NCI-H82 treated with DMSO at 0.1 percent for 48 hours (cell line): ENCODE data around the gene EFCAB6.

Experiments used
- DNase-seq: peaks from one replicate; lab custom pipeline; 2025; ENCODE audit not compliant: unreplicated experiment; lab: John Stamatoyannopoulos, UW

EFCAB6 gene

DNA sequence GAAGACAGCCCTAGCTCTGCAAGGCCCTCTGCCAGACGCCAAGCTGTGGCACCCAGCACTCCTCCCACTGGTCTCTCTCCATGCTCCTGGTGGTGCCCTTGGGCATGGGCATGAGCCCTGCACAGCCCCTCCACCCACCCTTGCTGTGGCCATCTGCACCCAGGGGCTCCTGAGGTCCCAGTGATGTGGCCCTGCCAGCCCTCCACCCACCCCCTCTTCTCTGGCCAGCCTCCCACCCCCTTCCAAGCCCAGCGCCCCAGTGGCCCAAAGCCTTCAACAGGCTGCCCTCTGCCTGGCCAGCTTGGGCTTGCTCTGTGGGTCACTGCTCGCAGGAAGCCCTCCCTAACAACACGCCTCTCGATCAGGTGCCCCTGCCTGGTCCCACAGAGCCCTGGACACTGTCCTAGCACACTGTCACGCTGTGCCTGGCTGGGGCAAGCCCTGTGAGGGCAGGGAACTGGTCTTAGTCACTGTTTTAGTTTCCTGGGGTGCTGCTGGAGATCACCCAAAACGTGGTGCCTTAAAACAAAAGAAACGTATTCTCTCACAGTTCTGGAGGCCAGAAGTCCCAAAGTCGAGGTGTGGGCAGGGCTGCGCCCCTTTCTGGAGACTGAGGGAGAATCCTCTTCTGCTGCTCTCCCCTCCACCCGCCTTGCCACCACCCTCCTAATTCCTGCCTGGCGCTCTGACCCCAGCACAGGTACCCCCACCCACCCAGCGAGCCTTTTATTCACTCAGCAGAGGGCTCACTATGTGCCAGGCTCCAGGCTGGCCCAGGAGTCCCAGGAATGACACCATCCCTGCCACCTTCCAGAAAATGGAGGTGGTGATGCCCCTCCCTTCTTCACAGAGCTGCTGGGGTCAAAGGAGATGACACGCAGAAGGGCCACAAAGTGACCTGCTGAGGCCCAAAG lies 35.5 kb upstream of the EFCAB6 start:
- no peak for DNase-seq

DNA sequence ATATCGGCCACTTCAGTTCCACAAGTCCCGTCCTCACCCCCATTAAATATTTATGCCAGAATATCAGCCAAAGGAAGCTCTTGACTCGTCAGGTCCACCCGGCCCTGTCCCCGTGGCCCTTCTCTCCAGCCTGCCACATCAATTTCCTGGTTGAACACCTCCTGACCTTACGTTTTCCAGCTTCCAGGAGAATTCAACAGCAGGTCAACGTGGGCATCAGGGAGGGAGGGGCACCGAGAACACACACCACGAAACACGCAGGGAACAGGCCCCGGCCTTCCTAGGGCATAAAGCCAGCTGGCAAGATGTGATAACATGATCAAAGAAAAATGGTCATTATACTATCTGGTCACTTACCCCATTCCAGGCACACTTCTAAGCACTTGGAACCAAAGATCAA lies 34.9 kb upstream of the EFCAB6 start:
- DNase-seq, result no peak

- no peak for DNase-seq
These were observed 33.9 kb upstream of the EFCAB6 start for GRCh38 chr22:43845981-43846380.

DNA sequence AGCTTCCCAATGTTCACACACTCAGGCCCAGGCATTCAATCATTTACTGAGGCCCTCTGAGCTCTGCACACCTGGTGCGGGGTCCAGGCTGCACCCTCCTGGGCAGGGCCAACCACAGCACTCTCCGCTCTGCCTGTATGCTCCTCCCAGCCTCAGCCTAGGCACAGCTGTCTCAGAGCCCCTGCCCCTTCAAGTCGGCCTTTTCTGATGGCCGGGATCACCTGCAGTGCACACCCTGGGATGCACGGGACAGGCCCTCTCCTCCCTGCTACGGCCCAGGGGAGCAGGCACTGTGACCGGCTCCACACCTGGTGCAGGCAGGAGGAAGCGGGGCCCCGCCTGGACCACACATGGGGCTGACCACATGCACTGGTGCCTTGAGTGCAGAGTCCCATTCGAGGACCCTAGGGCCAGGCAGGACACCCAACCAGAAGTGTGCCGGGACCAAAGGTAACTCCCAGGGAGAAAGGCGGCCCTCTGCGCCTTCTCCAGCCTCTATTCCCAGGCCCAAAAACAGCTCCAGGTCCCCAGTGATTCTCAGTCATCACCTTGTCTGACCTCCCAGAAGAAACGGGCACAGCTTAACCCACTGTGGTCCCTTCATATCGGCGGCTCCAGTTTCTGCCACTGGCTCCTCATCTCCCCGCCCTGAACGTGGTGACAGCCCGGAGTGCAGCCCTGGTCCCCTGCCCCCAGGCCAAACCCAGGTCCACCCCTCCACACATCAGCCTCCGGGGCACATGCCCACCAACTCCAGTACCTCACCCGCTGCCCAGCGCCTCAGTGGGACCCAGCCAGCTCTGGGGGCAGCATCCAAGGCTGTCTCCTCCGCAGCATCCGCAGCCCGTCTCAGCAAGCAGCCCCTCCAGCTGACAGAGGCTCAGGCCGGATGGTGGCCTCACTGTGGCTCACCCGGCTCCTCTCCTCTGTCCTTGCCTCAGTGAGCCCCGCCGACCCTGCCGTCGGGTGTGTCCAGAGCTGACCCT lies 32.7 kb upstream of the EFCAB6 start:
- no peak for DNase-seq

DNA sequence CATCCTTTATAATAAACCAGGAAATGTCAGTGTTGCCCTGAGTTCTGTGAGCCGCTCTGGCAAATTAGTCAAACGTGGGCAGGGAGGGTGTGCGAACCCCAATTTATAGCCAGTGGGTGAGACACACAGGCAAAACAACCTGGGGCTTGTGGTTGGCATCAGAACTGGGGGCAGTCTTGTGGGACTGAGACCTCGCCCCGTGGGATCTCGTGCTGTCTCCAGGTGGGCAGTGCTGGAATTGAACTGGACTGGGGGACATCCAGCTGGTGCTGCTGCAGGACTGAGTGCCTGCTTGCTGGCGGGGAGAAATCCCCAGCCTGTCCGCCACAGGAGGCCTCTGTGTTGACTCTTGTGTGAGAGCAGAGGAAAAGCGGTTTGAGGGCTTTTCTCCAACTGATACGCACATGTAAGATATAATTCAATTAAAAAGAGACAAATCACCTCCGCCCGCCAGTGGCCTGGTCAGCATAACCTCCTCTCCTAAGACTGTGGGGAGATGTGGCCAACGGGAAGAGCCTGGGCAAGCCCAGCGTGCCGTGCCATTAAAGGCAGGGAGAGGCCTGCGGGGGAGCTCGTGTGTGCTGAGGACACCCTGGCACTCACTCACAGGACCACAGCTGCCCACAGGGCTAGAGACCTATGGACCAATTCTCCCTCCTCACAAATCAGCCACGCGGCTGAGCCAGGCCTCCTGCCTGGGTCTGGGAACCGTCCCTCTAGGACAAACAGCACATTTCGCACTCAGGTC lies 31.9 kb upstream of the EFCAB6 start:
- DNase-seq, result no peak

DNA sequence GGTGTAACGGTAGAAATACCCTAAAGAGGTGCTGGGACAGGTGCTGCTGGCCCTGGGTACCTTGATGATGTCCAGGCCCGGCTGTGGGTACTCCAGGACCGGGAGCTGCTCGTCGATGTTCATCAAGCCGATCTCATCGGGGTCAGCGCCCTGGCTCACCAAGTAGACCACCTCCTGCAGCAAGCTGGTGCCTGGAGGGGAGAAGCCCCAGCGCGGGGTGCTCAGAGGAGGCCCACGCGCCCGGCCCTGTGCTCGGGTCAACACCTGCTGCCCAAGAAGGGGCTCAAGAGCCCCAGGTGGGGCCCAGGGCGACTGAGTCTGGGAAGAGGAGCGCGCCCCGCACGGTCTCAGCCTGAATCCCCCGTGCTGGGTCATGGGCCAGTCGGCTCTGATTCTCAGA lies 29.6 kb upstream of the EFCAB6 start:
- DNase-seq, result no peak

DNA sequence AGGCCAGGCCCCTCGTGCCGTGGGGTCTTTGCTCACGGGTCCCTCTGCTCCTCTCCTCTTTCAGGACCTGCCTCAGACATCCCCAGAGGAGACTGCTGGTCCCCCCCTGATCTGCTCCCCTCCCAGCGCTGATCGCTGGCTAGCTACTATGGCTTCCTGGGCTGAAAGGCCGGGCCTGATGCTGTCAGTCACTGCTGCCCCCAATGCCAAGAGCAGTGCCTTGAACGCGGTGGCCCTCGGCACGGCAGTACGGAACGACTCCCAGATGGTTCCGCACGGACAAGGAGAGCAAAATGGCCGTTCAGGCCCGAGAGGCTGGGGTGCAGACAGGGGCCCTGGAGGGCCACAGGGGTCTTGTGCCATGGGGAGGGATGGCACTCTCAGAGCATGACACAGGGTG lies 28.7 kb upstream of the EFCAB6 start:
- DNase-seq, result no peak

GRCh38 chr22:43840431-43840830 lies 28.3 kb upstream of the EFCAB6 start:
- no peak for DNase-seq

DNA sequence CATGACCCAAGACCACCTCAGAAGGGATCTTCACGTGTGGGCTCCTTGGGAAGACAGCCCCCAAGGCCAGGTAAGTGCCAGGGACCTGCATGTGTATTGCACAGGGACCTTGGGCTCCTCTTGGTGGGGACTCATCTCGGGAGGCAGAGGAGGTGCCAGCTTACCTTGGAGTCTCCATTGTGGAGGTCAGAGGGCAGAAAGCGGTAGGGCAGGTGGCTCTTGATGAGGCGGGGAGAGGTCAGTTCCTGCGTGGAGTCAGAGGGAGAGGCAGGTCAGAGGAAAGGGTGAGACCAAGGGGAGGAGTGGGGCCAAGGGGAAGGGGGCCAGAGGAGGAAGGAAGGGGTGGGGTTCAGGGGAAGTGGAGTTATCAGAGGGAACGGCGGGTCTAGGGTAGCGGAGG lies 27.7 kb upstream of the EFCAB6 start:
- no peak for DNase-seq

- no peak for DNase-seq
These were observed 26.6 kb upstream of the EFCAB6 start for GRCh38 chr22:43838571-43839307.

DNA sequence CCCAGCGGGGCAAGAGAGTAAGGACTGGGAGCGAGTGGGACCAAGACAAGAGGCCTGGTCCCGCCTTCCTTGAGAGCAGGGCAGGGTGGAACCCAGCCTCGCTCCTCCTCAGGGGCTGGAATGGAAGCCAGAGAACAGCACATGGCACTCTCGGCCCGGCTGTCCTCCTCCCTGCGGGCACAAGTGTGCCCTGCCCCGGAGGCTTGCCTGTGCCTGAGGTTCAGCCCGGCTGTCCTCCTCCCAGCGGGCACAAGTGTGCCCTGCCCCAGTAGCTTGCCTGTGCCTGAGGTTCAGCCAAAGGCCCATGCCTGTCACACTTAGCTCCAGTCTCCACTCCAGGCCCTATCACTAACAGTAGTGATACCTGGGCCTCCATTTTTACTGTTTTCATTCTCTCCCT lies 26.1 kb upstream of the EFCAB6 start:
- DNase-seq, result no peak

GRCh38 chr22:43837666-43838065 lies 25.6 kb upstream of the EFCAB6 start:
- DNase-seq, result no peak

DNA sequence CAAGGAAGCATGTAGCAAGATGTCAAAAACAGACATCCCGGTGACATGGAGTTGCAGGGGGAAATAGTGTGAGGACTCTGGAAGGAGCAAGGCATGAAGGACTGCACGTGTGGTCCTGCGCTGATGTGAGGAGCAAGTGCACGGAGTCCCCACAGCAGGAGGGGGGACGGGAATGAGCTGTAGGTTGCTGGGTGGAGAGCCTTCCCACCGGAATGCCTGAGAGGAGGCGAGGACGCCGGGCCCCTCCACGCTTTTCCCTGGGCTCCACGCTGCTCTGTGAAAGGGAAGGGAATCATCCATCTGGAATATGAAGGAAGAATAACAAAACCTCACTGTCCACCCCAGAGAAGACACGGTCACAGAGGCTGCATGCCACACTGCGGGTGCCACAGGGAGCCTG lies 23.6 kb upstream of the EFCAB6 start:
- DNase-seq, result no peak

DNA sequence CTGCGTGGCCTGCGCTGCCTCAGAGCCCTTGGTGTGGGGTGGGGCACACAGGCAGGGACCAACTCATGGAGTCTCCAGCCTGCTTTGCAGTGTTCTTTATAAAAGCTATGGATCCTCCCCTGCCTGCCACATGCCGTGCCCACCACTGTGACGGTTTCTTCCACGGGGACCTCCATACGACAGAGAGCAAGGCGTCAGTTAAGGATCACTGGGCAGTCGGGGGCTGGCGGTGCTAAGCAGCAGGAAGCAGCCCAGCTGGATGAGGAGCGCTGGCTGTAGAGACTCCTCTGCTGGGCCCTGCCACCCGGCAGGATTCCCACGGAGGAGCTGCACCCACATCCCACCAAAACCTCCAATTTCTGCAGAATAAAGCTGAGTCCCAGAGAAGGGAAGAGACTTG lies 23.1 kb upstream of the EFCAB6 start:
- no peak for DNase-seq

GRCh38 chr22:43833286-43834240 lies 21.5 kb upstream of the EFCAB6 start:
- no peak for DNase-seq

GRCh38 chr22:43832393-43833265 lies 20.5 kb upstream of the EFCAB6 start:
- DNase-seq, result no peak

- DNase-seq, result no peak
These were observed 19.7 kb upstream of the EFCAB6 start for GRCh38 chr22:43831561-43832392.
